CD8-positive, alpha-beta memory T cell (primary cell): ENCODE results near the gene GATD1. TPM values are rescaled to one million over a fixed set of nuclear protein-coding genes. Genes with fewer than 3 reads are reported as not detected.

Source experiments
- CTCF ChIA-PET: fragments of 350-600 bp; sonication (Branson Sonifier 250); formaldehyde crosslinking; loops from one replicate; lab custom pipeline; 2021; ENCODE audit warnings: antibody characterized with exemption; lab: Charles Lee
- POLR2A ChIA-PET: fragments of 350-600 bp; sonication (Branson Sonifier 250); formaldehyde crosslinking; loops from one replicate; lab custom pipeline; 2021; ENCODE audit warnings: antibody characterized with exemption; lab: Charles Lee
- DNase-seq, 5 donors: peaks; one replicate each; pipeline versions ENCODE4 v3.0.0 to v3.0.0-alpha.2; 2020 to 2022; ENCODE audit warnings: mixed read lengths in 1 of 5
- H3K27ac ChIP-seq: one replicate; pipeline ENCODE4 v1.7.0; 2013; ENCODE audit warnings: low read depth, mild to moderate bottlenecking, low read length, moderate library complexity
- H3K27me3 ChIP-seq: 2 replicates; pipeline ENCODE4 v1.7.0; 2013; ENCODE audit warnings: low read length, mild to moderate bottlenecking; ENCODE audit not compliant: insufficient read depth, poor library complexity, severe bottlenecking
- H3K36me3 ChIP-seq: 2 replicates; pipeline ENCODE4 v1.7.0; 2013; ENCODE audit warnings: mild to moderate bottlenecking, low read length, moderate library complexity; ENCODE audit not compliant: insufficient read depth
- H3K4me1 ChIP-seq: 2 replicates; pipeline ENCODE4 v1.7.0; 2013; ENCODE audit warnings: mild to moderate bottlenecking, low read length, moderate library complexity; ENCODE audit not compliant: insufficient read depth
- H3K4me3 ChIP-seq: 2 replicates; pipeline ENCODE4 v1.7.0; 2013; ENCODE audit warnings: mild to moderate bottlenecking, low read length
- H3K9me3 ChIP-seq: 2 replicates; pipeline ENCODE4 v1.7.0; 2013; ENCODE audit warnings: mild to moderate bottlenecking, low read length
- H3K27ac Mint-ChIP-seq, 8 donors: one replicate each; pipeline ENCODE4 v1.8.0; 2020 to 2021; ENCODE audit warnings: mixed read lengths in 8 of 8, mild to moderate bottlenecking in 6 of 8, inconsistent platforms in 3 of 8, moderate library complexity in 3 of 8
- H3K27me3 Mint-ChIP-seq, 2 donors: one replicate each; pipeline ENCODE4 v1.8.0; 2020 to 2021; ENCODE audit warnings: mixed read lengths in 2 of 2, mild to moderate bottlenecking in 1 of 2, moderate library complexity in 1 of 2
- H3K36me3 Mint-ChIP-seq, 3 donors: one replicate each; pipeline ENCODE4 v1.8.0; 2020 to 2021; ENCODE audit warnings: mixed read lengths in 3 of 3, inconsistent platforms in 1 of 3, mild to moderate bottlenecking in 1 of 3
- H3K4me1 Mint-ChIP-seq, 3 donors: one replicate each; pipeline ENCODE4 v1.8.0; 2020 to 2021; ENCODE audit warnings: mixed read lengths in 3 of 3, inconsistent platforms in 1 of 3, mild to moderate bottlenecking in 1 of 3
- H3K4me3 Mint-ChIP-seq, 7 donors: one replicate each; pipeline ENCODE4 v1.8.0; 2020 to 2021; ENCODE audit warnings: mixed read lengths in 7 of 7, mild to moderate bottlenecking in 6 of 7, moderate library complexity in 4 of 7, inconsistent platforms in 2 of 7
- H3K9me3 Mint-ChIP-seq, 5 donors: one replicate each; pipeline ENCODE4 v1.8.0; 2020 to 2022; ENCODE audit warnings: mixed read lengths in 5 of 5, mild to moderate bottlenecking in 3 of 5, moderate library complexity in 2 of 5, inconsistent platforms in 1 of 5
- polyA plus RNA-seq: library from polyadenylated mRNA; unstranded; fragments of 300-500 nt; fragmentation: Illumina TruSeq; gene quantifications from one replicate; pipeline ENCODE4 v1.2.3, GENCODE V29; 2021
- total RNA-seq, 2 experiments: library from RNA; stranded (reverse); gene quantifications; one replicate each; pipeline ENCODE4 v1.2.3, GENCODE V29; 2021

The GATD1 gene
- total and polyA plus RNA-seq, 3 experiments from 2014 or later: 12.9 to 56.3 (median 53.0) TPM

DNA sequence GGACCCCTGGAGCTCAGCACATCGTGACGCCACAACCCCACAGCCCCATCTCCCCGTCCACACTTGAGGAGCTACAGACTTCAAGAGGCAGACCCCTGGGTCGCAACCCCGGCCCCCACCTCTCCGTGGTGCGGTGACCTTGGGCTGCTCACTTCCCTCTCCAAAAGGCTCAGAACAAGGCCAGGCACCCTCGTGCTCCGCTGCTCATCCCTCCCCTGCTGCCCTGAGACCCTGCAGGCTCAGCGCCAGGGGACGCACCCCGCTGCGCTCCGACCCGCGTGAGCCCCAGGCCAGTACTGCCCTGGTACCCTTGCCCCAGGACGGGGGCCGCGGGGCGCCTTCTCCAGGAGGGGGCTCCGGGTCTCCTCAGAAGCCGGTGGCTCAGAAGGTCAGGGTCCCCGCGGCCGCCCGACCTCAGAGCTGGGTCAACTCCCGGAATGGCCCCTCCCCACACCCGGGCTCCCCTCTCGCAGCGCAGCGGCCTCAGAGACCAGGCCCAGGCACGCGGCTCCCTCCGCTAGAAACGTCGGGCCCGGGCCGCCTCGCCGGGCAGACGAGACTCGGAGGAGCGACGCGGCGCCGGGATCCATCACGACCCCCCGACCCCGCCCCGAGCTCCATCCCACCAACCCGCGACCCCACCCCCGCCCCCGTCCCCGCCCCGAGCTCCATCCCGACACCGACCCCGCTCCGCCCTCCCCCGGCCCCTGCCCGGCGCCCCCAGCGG is 563 bp downstream of the GATD1 start:
- ChIA-PET CTCF (interaction anchor here (1.2 kb wide), 2 partner anchors 11 to 22 kb away, joined by 3 read pairs; no protein-coding TSS in a partner anchor), POLR2A (interaction anchor here (0.9 kb wide), 1 partner anchor 29 kb away, joined by 5 read pairs; the partner anchor contains the start of gene TALDO1)
- H3K36me3 Mint-ChIP-seq: peaks cover 0 to 7% (median 0%) of the 10 kb centered on the region in 3 donors
- H3K27ac Mint-ChIP-seq: peak overlapping the region in 5 of 8 donors; percentile 30 to 98 (median 84)
- peak overlapping the region; percentile 75 to 91 (median 82) for H3K4me3 Mint-ChIP-seq
- Histone ChIP-seq H3K4me1 (peaks cover 21% of the 10 kb centered on the region), H3K27me3 (no peaks in the 10 kb centered on the region), H3K27ac (peak overlapping the region; percentile 54), H3K36me3 (no peaks in the 10 kb centered on the region), H3K9me3 (no peaks in the 10 kb centered on the region), H3K4me3 (peak overlapping the region; percentile 51)
- H3K27me3 Mint-ChIP-seq: no peaks in the 10 kb centered on the region
- peaks cover 5 to 32% (median 22%) of the 10 kb centered on the region in 3 donors for H3K4me1 Mint-ChIP-seq
- H3K9me3 Mint-ChIP-seq: no peaks in the 10 kb centered on the region
- DNase-seq: no peak

DNA sequence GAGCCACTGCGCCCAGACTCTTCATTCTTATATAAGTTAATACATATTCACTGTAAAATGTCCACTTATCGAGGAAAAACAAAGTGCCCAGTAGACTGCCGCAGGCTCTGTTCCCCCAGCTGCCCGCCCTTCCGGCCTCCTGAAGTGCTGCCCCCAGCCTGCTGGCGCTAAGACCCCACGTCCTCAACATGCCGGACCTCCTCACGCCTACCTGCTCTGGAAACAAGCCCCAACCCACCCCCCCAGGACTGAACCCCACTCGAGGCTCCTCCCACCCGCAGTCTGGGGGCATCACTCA is 1.1 kb downstream of the GATD1 start:
- H3K27ac Mint-ChIP-seq: peak overlapping the region in 5 of 8 donors; percentile 30 to 98 (median 84)
- no peak for DNase-seq
- POLR2A ChIA-PET: interaction anchor here (0.9 to 1.2 kb wide), 2 partner anchors 28 to 33 kb away, joined by 3 to 5 read pairs; partner anchors contain the start of genes RPLP2 and TALDO1

DNA sequence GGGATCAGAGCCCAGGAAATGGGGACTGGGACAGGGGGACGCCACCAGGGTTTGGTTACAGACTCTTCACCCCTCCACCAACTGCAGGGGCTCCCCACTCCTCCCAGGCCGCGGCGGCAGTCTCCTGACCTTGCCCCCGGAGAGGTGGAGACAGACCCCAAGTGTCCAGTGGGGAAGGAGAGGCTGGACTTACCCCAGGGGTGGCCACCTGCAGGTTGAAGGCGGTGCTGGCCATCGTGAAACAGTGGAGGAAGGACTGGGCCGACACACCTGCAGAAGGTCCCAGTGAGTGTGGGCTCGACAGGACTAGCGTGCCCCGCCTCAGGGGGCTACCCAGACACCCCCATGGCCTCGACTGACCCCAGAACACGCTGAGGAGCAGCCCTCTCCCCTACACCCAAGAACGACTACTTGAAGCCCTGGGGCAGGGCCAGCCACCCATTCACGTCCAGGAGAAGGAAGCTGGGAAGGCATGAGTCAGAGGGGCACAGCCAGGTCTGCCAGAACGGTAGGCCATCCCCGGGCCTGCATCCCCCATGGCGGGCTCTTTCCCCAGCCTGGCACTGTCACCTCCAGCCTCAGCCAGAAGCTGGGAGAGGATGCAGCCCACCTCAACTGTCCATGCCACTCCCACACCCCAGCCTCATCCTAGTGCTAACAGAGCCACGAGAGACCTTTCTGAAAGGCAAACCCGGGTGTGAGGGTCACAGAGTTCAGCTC is 2.3 kb downstream of the GATD1 start:
- Mint-ChIP-seq H3K36me3 (peaks cover 0 to 17% (median 1%) of the 10 kb centered on the region in 3 donors), H3K4me3 (peak overlapping the region; percentile 61 to 87 (median 79)), H3K27ac (peak overlapping the region in 2 of 8 donors; percentile 54 to 94), H3K4me1 (peaks cover 5 to 32% (median 19%) of the 10 kb centered on the region in 3 donors), H3K27me3 (no peaks in the 10 kb centered on the region), H3K9me3 (no peaks in the 10 kb centered on the region)
- Histone ChIP-seq H3K27ac (peak overlapping the region; percentile 54), H3K27me3 (no peaks in the 10 kb centered on the region), H3K4me1 (peaks cover 21% of the 10 kb centered on the region), H3K4me3 (no peak overlapping the region), H3K9me3 (no peaks in the 10 kb centered on the region), H3K36me3 (no peaks in the 10 kb centered on the region)
- DNase-seq: no peak
- ChIA-PET CTCF (interaction anchor here (1.2 kb wide), 1 partner anchor 24 kb away, joined by 3 read pairs; no protein-coding TSS in a partner anchor), POLR2A (interaction anchor here (1.2 kb wide), 1 partner anchor 34 kb away, joined by 3 read pairs; the partner anchor contains the start of gene RPLP2)

More for the DNA sequence above, 1.1 kb downstream of the GATD1 start:
- no peaks in the 10 kb centered on the region for H3K36me3 ChIP-seq
- H3K4me3 ChIP-seq: peak overlapping the region; percentile 51
- peak overlapping the region; percentile 54 for H3K27ac ChIP-seq
- Mint-ChIP-seq H3K36me3 (peaks cover 0 to 7% (median 0%) of the 10 kb centered on the region in 3 donors), H3K27me3 (no peaks in the 10 kb centered on the region), H3K4me1 (peaks cover 5 to 32% (median 22%) of the 10 kb centered on the region in 3 donors), H3K4me3 (peak overlapping the region; percentile 75 to 91 (median 82)), H3K9me3 (no peaks in the 10 kb centered on the region)
- no peaks in the 10 kb centered on the region for H3K27me3 ChIP-seq
- H3K9me3 ChIP-seq: no peaks in the 10 kb centered on the region
- peaks cover 21% of the 10 kb centered on the region for H3K4me1 ChIP-seq
- CTCF ChIA-PET: interaction anchor here (0.6 to 1.2 kb wide), 3 partner anchors 10 to 96 kb away, joined by 3 read pairs; no protein-coding TSS in a partner anchor

DNA sequence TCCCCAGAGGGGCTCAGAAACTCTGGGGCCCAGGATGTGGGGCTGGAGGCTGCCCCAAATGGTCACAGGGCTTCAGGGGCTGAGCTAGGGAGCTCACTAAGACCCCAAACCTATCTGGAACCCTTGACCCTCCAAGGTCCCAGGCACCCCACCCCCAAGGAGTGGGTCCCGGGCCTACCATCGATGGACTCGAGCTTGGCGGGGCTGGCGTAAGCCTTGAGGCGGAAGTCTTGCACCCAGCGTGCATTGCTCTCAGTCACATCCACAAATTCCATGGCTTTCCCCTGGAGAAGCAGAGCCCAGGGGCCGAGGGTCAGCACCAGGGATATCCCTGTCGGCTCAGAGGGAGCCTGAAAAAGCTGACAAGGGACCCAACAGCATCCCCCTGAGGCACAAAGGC is 3.5 kb downstream of the GATD1 start:
- Mint-ChIP-seq H3K27ac (no peak overlapping the region), H3K4me1 (peaks cover 5 to 24% (median 14%) of the 10 kb centered on the region in 3 donors), H3K36me3 (peaks cover 0 to 16% (median 1%) of the 10 kb centered on the region in 3 donors), H3K4me3 (no peak overlapping the region), H3K9me3 (no peaks in the 10 kb centered on the region), H3K27me3 (no peaks in the 10 kb centered on the region)
- no peaks in the 10 kb centered on the region for H3K9me3 ChIP-seq
- no peak overlapping the region for H3K4me3 ChIP-seq
- peaks cover 21% of the 10 kb centered on the region for H3K4me1 ChIP-seq
- H3K27ac ChIP-seq: no peak overlapping the region
- ChIA-PET POLR2A (no interaction called here), CTCF (no interaction called here)
- H3K36me3 ChIP-seq: no peaks in the 10 kb centered on the region
- no peaks in the 10 kb centered on the region for H3K27me3 ChIP-seq
- no peak for DNase-seq

DNA sequence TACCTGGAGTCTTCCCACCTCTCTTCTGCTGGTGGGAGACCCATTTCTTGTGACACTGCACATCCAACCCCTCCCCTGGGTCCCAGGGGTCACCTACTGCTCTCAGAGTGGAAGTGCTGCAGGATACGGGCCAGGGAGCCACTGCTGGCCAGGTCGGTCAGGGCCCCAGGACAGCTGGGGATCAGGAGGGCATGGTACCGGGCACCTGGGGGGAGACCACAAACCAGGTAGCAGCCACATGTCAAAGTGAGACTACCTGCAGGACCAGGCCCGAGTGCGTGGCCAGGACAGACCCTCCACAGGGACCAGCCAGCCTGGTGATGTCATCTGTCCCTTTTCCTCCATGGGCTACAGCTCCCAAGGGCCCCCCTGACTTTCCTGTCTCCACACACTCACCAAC is 3.9 kb downstream of the GATD1 start:
- ChIA-PET CTCF (no interaction called here), POLR2A (no interaction called here)
- Histone ChIP-seq H3K4me3 (no peak overlapping the region), H3K4me1 (peaks cover 19% of the 10 kb centered on the region), H3K9me3 (no peaks in the 10 kb centered on the region), H3K27ac (no peak overlapping the region), H3K36me3 (no peaks in the 10 kb centered on the region), H3K27me3 (no peaks in the 10 kb centered on the region)
- H3K27me3 Mint-ChIP-seq: no peaks in the 10 kb centered on the region
- H3K9me3 Mint-ChIP-seq: no peaks in the 10 kb centered on the region
- no peak overlapping the region for H3K4me3 Mint-ChIP-seq
- H3K36me3 Mint-ChIP-seq: peaks cover 0 to 16% (median 1%) of the 10 kb centered on the region in 3 donors
- peaks cover 5 to 23% (median 14%) of the 10 kb centered on the region in 3 donors for H3K4me1 Mint-ChIP-seq
- no peak for DNase-seq
- H3K27ac Mint-ChIP-seq: peak overlapping the region in 1 of 8 donors; percentile 32

DNA sequence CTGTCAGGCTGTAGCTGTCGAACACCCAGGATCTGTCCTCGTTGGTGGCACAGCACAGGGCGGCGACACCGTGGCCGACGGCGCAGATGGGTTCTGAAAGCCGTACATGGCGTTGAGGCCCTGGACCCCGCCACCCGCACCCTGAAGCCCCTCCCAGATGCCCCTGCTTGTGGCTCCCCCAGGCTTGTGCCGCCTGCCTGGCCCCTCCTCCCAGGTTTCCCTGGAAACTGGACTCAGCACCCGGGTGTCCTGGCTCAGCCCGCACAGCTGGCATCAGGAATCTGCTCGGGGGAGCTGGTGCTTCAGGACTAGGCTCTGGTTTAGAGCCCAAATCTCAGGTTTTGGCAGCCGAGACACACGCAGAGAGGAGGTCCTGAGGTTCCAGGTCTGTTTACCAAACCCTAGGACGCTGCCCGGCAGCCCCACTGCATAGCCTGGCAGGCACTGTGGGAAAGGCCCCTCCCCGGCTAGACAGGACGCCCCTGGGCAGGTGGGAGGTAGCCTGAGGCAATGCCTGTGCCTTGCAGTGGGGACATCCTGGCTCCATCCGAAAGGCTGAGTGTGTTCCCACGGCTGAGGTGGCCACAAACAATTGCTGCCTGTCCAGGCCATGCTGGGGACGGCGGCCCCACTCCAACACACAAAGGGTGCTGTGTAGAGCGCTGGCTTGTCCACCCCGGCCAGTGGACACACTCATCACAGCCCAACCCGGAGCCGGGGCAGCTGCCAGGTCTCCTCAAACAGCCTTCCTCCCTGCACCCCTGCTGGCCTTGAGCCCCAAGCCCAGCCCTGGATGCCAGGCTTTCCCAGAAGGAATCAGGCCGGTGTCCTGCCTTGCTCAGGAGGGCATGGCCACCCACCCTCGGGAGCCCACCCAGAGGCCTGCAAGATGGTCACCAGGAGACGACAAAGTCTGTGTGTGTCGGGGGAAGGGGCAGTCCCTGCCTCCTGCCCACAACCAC is 4.6 kb downstream of the GATD1 start:
- POLR2A ChIA-PET: no interaction called here
- peak overlapping the region in 1 of 7 donors; percentile 13 for H3K4me3 Mint-ChIP-seq
- H3K9me3 ChIP-seq: no peaks in the 10 kb centered on the region
- no peak overlapping the region for H3K27ac ChIP-seq
- H3K4me1 Mint-ChIP-seq: peaks cover 5 to 19% (median 14%) of the 10 kb centered on the region in 3 donors
- peaks cover 0 to 16% (median 1%) of the 10 kb centered on the region in 3 donors for H3K36me3 Mint-ChIP-seq
- DNase-seq: no peak
- no peaks in the 10 kb centered on the region for H3K36me3 ChIP-seq
- H3K27me3 ChIP-seq: no peaks in the 10 kb centered on the region
- no peak overlapping the region for H3K4me3 ChIP-seq
- H3K9me3 Mint-ChIP-seq: no peaks in the 10 kb centered on the region
- peaks cover 13% of the 10 kb centered on the region for H3K4me1 ChIP-seq
- no peaks in the 10 kb centered on the region for H3K27me3 Mint-ChIP-seq
- CTCF ChIA-PET: no interaction called here
- no peak overlapping the region for H3K27ac Mint-ChIP-seq

DNA sequence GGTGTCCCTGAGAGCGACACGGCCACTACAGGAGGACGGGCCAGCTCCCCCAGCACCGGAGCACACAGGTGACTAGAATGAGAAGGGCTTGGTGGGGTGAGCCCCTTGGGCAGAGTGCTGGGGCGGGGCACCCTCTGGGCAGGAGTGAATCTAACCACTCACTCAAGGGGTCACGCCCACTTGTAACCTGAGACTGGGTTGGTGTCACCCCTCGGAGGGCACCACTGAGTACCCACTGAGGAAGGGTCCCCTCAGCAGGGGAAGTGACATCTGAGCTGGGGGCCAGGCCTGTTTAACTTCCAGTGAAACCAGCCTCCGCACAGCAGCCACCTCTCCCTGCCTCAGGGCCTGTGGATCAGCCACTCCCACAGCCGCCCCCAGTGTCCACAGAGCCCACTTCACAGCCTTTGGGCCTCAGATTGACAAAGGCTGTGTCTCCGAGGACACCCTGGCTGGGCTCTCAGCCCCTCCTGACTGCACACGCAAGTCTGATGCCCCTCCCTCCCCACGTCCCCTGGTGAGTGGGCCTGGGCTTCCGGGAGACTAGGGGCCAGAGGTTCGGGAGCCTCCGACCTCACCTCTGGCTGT is 5.6 kb downstream of the GATD1 start:
- Histone ChIP-seq H3K4me3 (no peak overlapping the region), H3K9me3 (no peaks in the 10 kb centered on the region), H3K36me3 (no peaks in the 10 kb centered on the region), H3K27me3 (no peaks in the 10 kb centered on the region), H3K27ac (no peak overlapping the region), H3K4me1 (peaks cover 13% of the 10 kb centered on the region)
- Mint-ChIP-seq H3K4me3 (no peak overlapping the region), H3K9me3 (no peaks in the 10 kb centered on the region), H3K27ac (no peak overlapping the region), H3K4me1 (peaks cover 5 to 18% (median 14%) of the 10 kb centered on the region in 3 donors), H3K27me3 (no peaks in the 10 kb centered on the region), H3K36me3 (peaks cover 0 to 21% (median 1%) of the 10 kb centered on the region in 3 donors)
- ChIA-PET POLR2A (no interaction called here), CTCF (no interaction called here)
- no peak for DNase-seq
